K562 (cell line): ENCODE data around the gene PDCD6IP. TPM values are rescaled to one million over a fixed set of nuclear protein-coding genes. Genes with fewer than 3 reads are reported as not detected.

Experiments used
- C11orf30 ChIP-seq: fragments of 450-650 bp; IDR thresholded peaks from 2 replicates; pipeline ENCODE4 v1.6.1; 2016; ENCODE audit warnings: low read depth, mild to moderate bottlenecking
- CBX1 ChIP-seq: sonication (generic); IDR thresholded peaks from 2 replicates; pipeline ENCODE4 v1.6.1; 2016; ENCODE audit warnings: antibody characterized with exemption, low read depth, mild to moderate bottlenecking
- E4F1 ChIP-seq: fragments of 250-450 bp; sonication (Bioruptor Pico); IDR thresholded peaks from 2 replicates; pipeline ENCODE4 v1.5.0; 2021; ENCODE audit warnings: mild to moderate bottlenecking, borderline replicate concordance
- FOXP4 ChIP-seq: sonication (generic); formaldehyde crosslinking; IDR thresholded peaks from 2 replicates; pipeline ENCODE4 v1.8.0; 2022; ENCODE audit warnings: mild to moderate bottlenecking, missing genetic modification reagents, borderline replicate concordance
- ILK ChIP-seq: fragments of 450-650 bp; IDR thresholded peaks from 2 replicates; pipeline ENCODE4 v1.6.1; 2016; ENCODE audit warnings: missing genetic modification characterization, low read depth, mild to moderate bottlenecking, missing compliant biosample characterization, moderate library complexity, borderline replicate concordance
- MCM7 ChIP-seq, 2 experiments: fragments of 450-650 bp; IDR thresholded peaks; 2 replicates each; pipeline ENCODE4 v1.6.1; 2016 to 2018
- NFE2 ChIP-seq: IDR thresholded peaks from 2 replicates; pipeline ENCODE4 v1.6.1; 2014; ENCODE audit warnings: antibody characterized with exemption, low read depth
- PATZ1 ChIP-seq: fragments of 250-450 bp; sonication (Bioruptor Pico); IDR thresholded peaks from 2 replicates; pipeline ENCODE4 v1.5.0; 2020; ENCODE audit warnings: mild to moderate bottlenecking, borderline replicate concordance
- POLR3G ChIP-seq: IDR thresholded peaks from 2 replicates; pipeline ENCODE4 v1.6.1; 2011; ENCODE audit not compliant: insufficient read length, insufficient replicate concordance; ENCODE audit errors: extremely low read depth
- PRMT5 ChIP-seq: sonication (generic); formaldehyde crosslinking; IDR thresholded peaks from 2 replicates; pipeline ENCODE4 v1.5.0; 2020; ENCODE audit warnings: missing genetic modification reagents
- RBM25 ChIP-seq: fragments of 200-400 bp; formaldehyde crosslinking; IDR thresholded peaks from 2 replicates; pipeline ENCODE4 v1.6.1; 2018; ENCODE audit warnings: low read length, low read depth, moderate library complexity; ENCODE audit not compliant: severe bottlenecking
- RFX7 ChIP-seq: fragments of 250-450 bp; sonication (Bioruptor Pico); IDR thresholded peaks from 2 replicates; pipeline ENCODE4 v1.5.1; 2021; ENCODE audit warnings: mild to moderate bottlenecking
- TCF7 ChIP-seq: sonication (generic); IDR thresholded peaks from 2 replicates; pipeline ENCODE4 v1.6.1; 2016; ENCODE audit warnings: antibody characterized with exemption, borderline replicate concordance
- TRIM28 ChIP-seq: fragments of 450-650 bp; IDR thresholded peaks from 2 replicates; pipeline ENCODE4 v1.6.1; 2017
- ZFP1 ChIP-seq: fragments of 450-650 bp; formaldehyde crosslinking; IDR thresholded peaks from 2 replicates; pipeline ENCODE4 v1.4.0; 2020; ENCODE audit warnings: mild to moderate bottlenecking, mixed read lengths
- ZNF766 ChIP-seq: fragments of 200-800 bp; sonication (Bioruptor generic); conservative IDR thresholded peaks from 2 replicates; pipeline ENCODE4 v1.6.1; 2016; ENCODE audit warnings: missing genetic modification characterization, missing compliant biosample characterization
- ZSCAN32 ChIP-seq: fragments of 450-650 bp; formaldehyde crosslinking; IDR thresholded peaks from 2 replicates; pipeline ENCODE4 v1.4.0; 2020; ENCODE audit warnings: mild to moderate bottlenecking, moderate library complexity
- polyA plus RNA-seq, 8 experiments: library from polyadenylated mRNA; depleted of rRNA in 4 of 8; stranded (reverse) in 5 of 8; unstranded in 3 of 8; fragments of >200 nt; fragmentation: Nextera tagmentation in 2 of 8; fragmentation: Illumina TruSeq in 1 of 8; extraction: Ambion mirVana in 2 of 8; extraction: Trizol in 1 of 8; gene quantifications; 2 replicates each; pipeline versions ENCODE4 v1.2.1 to v1.2.3, GENCODE V29; 2011 to 2014; ENCODE audit warnings: inconsistent platforms in 1 of 8, missing spikeins in 1 of 8
- total RNA-seq, 7 experiments: library from RNA; depleted of rRNA in 6 of 7; stranded (reverse); fragments of >200 nt in 6 of 7; fragmentation: Illumina TruSeq in 2 of 7; extraction: Trizol in 2 of 7; gene quantifications; 2 replicates each; pipeline versions ENCODE4 v1.2.1 to v1.2.3, GENCODE V29; 2011 to 2021; ENCODE audit warnings: low replicate concordance in 1 of 7
- TF ChIP-seq, protein P1 (sequence below): fragments of 250-450 bp; sonication (Bioruptor Pico); IDR thresholded peaks from 2 replicates; pipeline ENCODE4 v1.4.0; 2020; ENCODE audit warnings: mild to moderate bottlenecking, moderate library complexity

PDCD6IP gene
- total and polyA plus RNA-seq, 9 of the 15 experiments (the other 6 are each of a cell fraction or from before 2014, with no cell fraction given): 40.2 to 302 (median 122) TPM

DNA sequence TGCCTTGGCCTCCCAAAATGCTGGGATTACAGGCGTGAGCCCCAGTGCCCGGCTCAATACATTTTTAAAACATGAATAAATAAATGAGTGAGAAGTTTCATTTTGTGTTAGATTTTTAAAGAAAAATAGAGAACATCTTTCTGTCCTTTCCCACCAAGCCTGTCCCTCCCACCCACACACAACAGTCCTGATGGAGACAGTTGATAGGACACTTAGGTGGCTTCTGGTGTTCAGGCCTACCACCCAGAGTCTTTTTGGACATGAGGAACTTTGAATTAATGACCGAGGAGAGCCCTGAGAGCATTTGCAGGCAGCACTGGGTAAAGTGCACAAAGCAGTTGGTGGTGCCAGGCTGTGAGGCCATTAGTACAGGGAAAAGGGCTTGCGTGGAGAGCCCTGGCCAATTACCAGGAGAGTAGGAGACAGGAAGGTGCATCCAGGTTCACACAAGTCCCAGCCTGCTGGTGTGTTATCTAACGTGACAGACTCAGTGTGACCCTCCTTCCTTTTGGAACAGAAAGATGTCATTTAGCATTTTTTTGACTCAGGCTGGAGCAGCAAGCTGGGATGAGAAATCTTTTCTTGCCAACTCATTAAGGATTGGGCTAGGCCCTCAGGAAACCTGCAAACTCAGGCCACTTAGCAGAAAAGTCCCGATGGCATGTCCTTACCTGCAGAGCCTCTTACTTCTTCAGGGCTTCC, 103.6 kb downstream of the PDCD6IP start (continued):
- TF ChIP-seq NFE2 (peak; percentile 52; the same call in 1 of the 2 replicates), PATZ1 (CRISPR knock-in tag) (no peak), ILK (tag) (no peak), C11orf30 (peak; percentile 76), TRIM28 (no peak), ZSCAN32 (no peak), PRMT5 (CRISPR knock-in tag) (no peak), MCM7 (IDR thresholded peaks at IDR 0.05) (no peak), POLR3G (no peak), ZNF766 (CRISPR knock-in tag) (peak; percentile 48; the same call in 1 of the 2 replicates), TCF7 (no peak), RFX7 (CRISPR knock-in tag) (no peak), E4F1 (no peak), FOXP4 (CRISPR knock-in tag) (no peak), ZFP1 (no peak), CBX1 (no peak), RBM25 (no peak)
- TF ChIP-seq, protein P1, sequence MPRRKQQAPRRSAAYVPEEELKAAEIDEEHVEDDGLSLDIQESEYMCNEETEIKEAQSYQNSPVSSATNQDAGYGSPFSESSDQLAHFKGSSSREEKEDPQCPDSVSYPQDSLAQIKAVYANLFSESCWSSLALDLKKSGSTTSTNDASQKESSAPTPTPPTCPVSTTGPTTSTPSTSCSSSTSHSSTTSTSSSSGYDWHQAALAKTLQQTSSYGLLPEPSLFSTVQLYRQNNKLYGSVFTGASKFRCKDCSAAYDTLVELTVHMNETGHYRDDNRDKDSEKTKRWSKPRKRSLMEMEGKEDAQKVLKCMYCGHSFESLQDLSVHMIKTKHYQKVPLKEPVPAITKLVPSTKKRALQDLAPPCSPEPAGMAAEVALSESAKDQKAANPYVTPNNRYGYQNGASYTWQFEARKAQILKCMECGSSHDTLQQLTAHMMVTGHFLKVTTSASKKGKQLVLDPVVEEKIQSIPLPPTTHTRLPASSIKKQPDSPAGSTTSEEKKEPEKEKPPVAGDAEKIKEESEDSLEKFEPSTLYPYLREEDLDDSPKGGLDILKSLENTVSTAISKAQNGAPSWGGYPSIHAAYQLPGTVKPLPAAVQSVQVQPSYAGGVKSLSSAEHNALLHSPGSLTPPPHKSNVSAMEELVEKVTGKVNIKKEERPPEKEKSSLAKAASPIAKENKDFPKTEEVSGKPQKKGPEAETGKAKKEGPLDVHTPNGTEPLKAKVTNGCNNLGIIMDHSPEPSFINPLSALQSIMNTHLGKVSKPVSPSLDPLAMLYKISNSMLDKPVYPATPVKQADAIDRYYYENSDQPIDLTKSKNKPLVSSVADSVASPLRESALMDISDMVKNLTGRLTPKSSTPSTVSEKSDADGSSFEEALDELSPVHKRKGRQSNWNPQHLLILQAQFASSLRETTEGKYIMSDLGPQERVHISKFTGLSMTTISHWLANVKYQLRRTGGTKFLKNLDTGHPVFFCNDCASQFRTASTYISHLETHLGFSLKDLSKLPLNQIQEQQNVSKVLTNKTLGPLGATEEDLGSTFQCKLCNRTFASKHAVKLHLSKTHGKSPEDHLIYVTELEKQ (CRISPR knock-in tag): no peak
